Mucosa of descending colon (tissue), 3 donors: ENCODE results near the gene EMC9. TPM values are rescaled to one million over a fixed set of nuclear protein-coding genes. Genes with fewer than 3 reads are reported as not detected.

Experiments used
- ATAC-seq: fragments of 200-7000 bp; cut with Tn5 transposase; one replicate; pipeline ENCODE4 v1.9.1; 2020; ENCODE audit warnings: mild to moderate bottlenecking, moderate library complexity
- DNase-seq, 3 donors: peaks; one replicate each; pipeline ENCODE4 v3.0.0-alpha.2; 2020
- H3K36me3 ChIP-seq: fragments of 200-600 bp; one replicate; pipeline ENCODE4 v1.8.0; 2021; ENCODE audit warnings: low read depth, mild to moderate bottlenecking
- H3K4me1 ChIP-seq: fragments of 200-600 bp; one replicate; pipeline ENCODE4 v1.8.0; 2021; ENCODE audit warnings: low read depth, mild to moderate bottlenecking
- H3K4me3 ChIP-seq: fragments of 200-600 bp; one replicate; pipeline ENCODE4 v1.8.0; 2021; ENCODE audit warnings: mild to moderate bottlenecking
- H3K9me3 ChIP-seq: fragments of 200-600 bp; one replicate; pipeline ENCODE4 v1.8.0; 2021; ENCODE audit warnings: mild to moderate bottlenecking
- intact Hi-C, 2 donors: fragments of 100-400 bp; cut with DNase I in 1 of 2; cut with micrococcal nuclease in 1 of 2; formaldehyde crosslinking; loops; one replicate each; pipeline versions ENCODE4 v1.11.0 to v1.11.1; 2022; cut with DNase I, micrococcal nuclease
- total RNA-seq, 3 donors: library from RNA; stranded (reverse); fragmentation: NEBNext Ultra II Directional in 2 of 3; extraction: Animal tissue kit (Norgen Biotek cat#: 25700) in 2 of 3; gene quantifications; one replicate each; pipeline versions ENCODE4 v1.2.1 to v1.2.4, GENCODE V29; 2021 to 2023
- TF ChIP-seq, protein P1 (sequence below): fragments of 200-600 bp; IDR thresholded peaks from one replicate; pipeline ENCODE4 v1.8.0; 2022; ENCODE audit warnings: antibody characterized with exemption, mild to moderate bottlenecking
- donor health status: DM: no; HTN: no; CAD: no; lungs with moderate emphysema.
- donor health status: DM: no; HTN: no; CAD: no.
- donor health status: DM: no; HTN: yes; CAD: no.

EMC9 gene
- total RNA-seq, 3 donors from 2014 or later, result 18.3 to 24.9 (median 20.4) TPM

- Histone ChIP-seq H3K9me3 (no peaks in the 10 kb centered on the region), H3K4me3 (no peak overlapping the region), H3K4me1 (no peaks in the 10 kb centered on the region), H3K36me3 (peaks cover 11% of the 10 kb centered on the region)
- ATAC-seq, result no peak
- intact Hi-C loops, result no loop called here
- DNase-seq, result no peak
- TF ChIP-seq, protein P1, sequence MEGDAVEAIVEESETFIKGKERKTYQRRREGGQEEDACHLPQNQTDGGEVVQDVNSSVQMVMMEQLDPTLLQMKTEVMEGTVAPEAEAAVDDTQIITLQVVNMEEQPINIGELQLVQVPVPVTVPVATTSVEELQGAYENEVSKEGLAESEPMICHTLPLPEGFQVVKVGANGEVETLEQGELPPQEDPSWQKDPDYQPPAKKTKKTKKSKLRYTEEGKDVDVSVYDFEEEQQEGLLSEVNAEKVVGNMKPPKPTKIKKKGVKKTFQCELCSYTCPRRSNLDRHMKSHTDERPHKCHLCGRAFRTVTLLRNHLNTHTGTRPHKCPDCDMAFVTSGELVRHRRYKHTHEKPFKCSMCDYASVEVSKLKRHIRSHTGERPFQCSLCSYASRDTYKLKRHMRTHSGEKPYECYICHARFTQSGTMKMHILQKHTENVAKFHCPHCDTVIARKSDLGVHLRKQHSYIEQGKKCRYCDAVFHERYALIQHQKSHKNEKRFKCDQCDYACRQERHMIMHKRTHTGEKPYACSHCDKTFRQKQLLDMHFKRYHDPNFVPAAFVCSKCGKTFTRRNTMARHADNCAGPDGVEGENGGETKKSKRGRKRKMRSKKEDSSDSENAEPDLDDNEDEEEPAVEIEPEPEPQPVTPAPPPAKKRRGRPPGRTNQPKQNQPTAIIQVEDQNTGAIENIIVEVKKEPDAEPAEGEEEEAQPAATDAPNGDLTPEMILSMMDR, result no peak
These were observed 19.0 kb downstream of the EMC9 start for GRCh38 chr14:24122416-24122815.

DNA sequence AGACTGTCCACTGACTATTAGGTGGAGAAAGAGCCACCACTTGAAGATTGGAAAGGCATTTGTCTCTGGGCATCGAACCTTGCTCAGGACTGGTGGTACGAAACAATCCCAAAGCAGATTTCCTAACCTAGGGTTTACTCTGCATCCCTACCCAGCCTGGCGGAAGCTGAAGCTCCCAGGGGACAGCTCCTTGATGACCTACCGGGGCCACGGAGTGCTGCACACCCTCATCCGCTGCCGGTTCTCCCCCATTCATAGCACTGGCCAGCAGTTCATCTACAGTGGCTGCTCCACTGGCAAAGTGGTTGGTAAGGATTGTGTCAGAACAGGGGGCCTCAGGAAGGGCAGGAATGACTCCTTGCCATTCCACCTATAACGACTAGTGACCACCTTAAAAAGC is 20.2 kb downstream of the EMC9 start:
- intact Hi-C loops, result no loop called here
- Histone ChIP-seq H3K4me3 (no peak overlapping the region), H3K9me3 (no peaks in the 10 kb centered on the region), H3K4me1 (peaks cover 5% of the 10 kb centered on the region), H3K36me3 (peaks cover 11% of the 10 kb centered on the region)
- TF ChIP-seq, protein P1, result no peak
- no peak for ATAC-seq
- DNase-seq, result no peak

- Histone ChIP-seq H3K9me3 (no peaks in the 10 kb centered on the region), H3K4me3 (no peak overlapping the region), H3K36me3 (peaks cover 14% of the 10 kb centered on the region), H3K4me1 (peaks cover 10% of the 10 kb centered on the region)
- TF ChIP-seq, protein P1, result no peak
- DNase-seq (no peak), ATAC-seq (no peak)
- intact Hi-C loops, result no loop called here
These were observed 21.7 kb downstream of the EMC9 start for GRCh38 chr14:24119691-24120090.

GRCh38 chr14:24117179-24117578 is 24.2 kb downstream of the EMC9 start:
- TF ChIP-seq, protein P1, result no peak
- Histone ChIP-seq H3K36me3 (peaks cover 15% of the 10 kb centered on the region), H3K9me3 (no peaks in the 10 kb centered on the region), H3K4me1 (peaks cover 10% of the 10 kb centered on the region), H3K4me3 (no peak overlapping the region)
- intact Hi-C loops, result no loop called here
- ATAC-seq, result no peak
- DNase-seq, result no peak

DNA sequence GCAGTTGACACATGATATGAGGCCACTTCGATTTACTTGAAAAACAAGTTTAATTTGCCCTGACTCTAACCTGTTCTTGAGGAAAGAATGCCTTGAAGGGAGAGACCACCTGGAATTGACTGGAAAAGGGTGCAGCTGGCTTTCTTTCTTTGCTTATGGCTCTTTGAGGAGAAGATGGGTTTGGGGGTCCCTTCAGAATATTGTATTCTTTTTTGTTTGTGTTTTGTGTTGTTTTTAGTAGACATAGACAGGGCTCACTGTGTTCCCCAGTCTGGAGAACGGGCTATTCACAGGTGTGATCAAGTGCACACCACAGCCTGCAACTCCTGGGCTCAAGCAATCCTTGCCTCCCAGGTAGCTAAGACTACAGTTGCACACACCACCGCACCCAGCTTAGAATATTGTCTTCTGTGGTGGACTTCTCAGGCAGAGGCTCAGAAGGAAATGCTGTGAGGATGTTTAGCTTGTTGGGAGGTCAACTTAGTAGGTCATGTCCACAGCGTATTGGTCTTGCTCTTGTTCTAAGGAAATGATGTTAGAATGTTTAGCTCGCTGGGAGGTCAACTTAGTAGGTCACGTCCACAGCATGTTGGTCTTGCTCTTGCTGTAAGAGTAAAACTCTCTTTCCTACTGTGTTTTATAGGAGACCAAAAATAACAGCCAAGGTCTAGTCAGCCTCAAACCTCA is 25.1 kb downstream of the EMC9 start:
- intact Hi-C loops, result no loop called here
- H3K36me3 ChIP-seq, result peaks cover 15% of the 10 kb centered on the region
- no peaks in the 10 kb centered on the region for H3K9me3 ChIP-seq
- TF ChIP-seq, protein P1, result no peak
- DNase-seq, result no peak
- H3K4me3 ChIP-seq, result no peak overlapping the region
- peaks cover 10% of the 10 kb centered on the region for H3K4me1 ChIP-seq
- ATAC-seq, result no peak
